ENCODE data around the gene USP6NL. TPM values are rescaled to one million over a fixed set of nuclear protein-coding genes. Genes with fewer than 3 reads are reported as not detected.

USP6NL gene
- total and polyA plus RNA-seq, 2 of the 8 experiments (the other 6 are each of a cell fraction or from before 2014, with no cell fraction given) = 10.9 to 28.8 TPM

DNA sequence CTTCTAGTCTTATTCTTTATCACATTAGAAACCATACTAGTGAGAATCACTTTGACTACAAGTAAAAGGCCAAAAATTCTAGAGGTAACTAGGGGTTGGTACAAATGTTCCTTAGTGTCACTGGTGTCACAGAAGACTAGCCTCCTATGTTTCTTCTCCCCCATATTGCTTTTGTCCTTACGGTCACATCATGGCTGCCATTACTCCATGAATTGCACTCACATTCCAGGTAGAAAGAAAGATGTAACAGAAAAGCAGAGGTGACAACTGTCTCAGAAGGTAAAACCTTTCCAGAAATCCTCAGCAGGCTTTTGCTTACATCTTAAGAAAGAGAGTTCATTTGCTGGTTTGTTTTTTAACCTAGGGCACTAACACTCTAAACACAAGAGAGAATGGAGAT, 42.9 kb downstream of the USP6NL start:
- H3K23ac ChIP-seq (ENCODE audit: insufficient read length) = no peak overlapping the region
- no peak overlapping the region for H3K18ac ChIP-seq (ENCODE audit: extremely low read depth, low read length)
- H3K4me2 ChIP-seq (ENCODE audit: insufficient read depth in 1 of 2, low read depth in 2 of 2, low read length in 2 of 2) = no peak overlapping the region
- H4K8ac ChIP-seq (ENCODE audit: extremely low read depth, insufficient read depth, low read length) = no peak overlapping the region
- H4K20me1 ChIP-seq (replicated peaks in 1 of 2; ENCODE audit: control insufficient read depth in 1 of 2, insufficient read depth in 2 of 2, low read length in 2 of 2) = peaks cover 4 to 12% of the 10 kb centered on the region in 2 experiments
- H3K79me2 ChIP-seq (ENCODE audit: control insufficient read depth in 1 of 2, insufficient read depth in 2 of 2, low read length in 2 of 2) = peaks cover 9 to 94% of the 10 kb centered on the region in 2 experiments
- no peak overlapping the region for H2AFZ ChIP-seq (ENCODE audit: low read length)
- no peak overlapping the region for H3K14ac ChIP-seq (ENCODE audit: insufficient read length)
- peaks cover 0 to 6% (median 0%) of the 10 kb centered on the region in 4 experiments; a peak in 1 of 7 replicates for H3K4me1 ChIP-seq (replicated peaks in 1 of 4; ENCODE audit: control insufficient read depth in 3 of 4, insufficient read depth in 4 of 4, low read length in 3 of 4)
- H3K36me3 ChIP-seq (ENCODE audit: control insufficient read depth in 2 of 4, insufficient read depth in 4 of 4, low read length in 3 of 4) = no peaks in the 10 kb centered on the region
- H3K4me3 ChIP-seq (ENCODE audit: extremely low read depth in 1 of 4, insufficient read depth in 2 of 4, low read depth in 3 of 4, low read length in 4 of 4) = no peak overlapping the region
- H2AK5ac ChIP-seq (ENCODE audit: low read depth, low read length) = no peak overlapping the region
- 75% methylated on average over 1 of the region's 1 CpG; no CpG with 5 or more reads in 1 of the 2 experiments for WGBS, 2 experiments (ENCODE audit: extremely low coverage in 1 of 2, insufficient coverage in 1 of 2, insufficient read length in 1 of 2, insufficient replicate concordance in 2 of 2, low coverage in 1 of 2, low lambda C conversion rate in 2 of 2, missing lambda C conversion rate in 1 of 2)
- DNase-seq (ENCODE audit: low read depth in 1 of 2, low spot score in 2 of 2) (no peak), FAIRE-seq (no peak)
- no peak overlapping the region for H3K27ac ChIP-seq (ENCODE audit: low read depth, low read length)
- H3K27me3 ChIP-seq (replicated peaks in 1 of 4; ENCODE audit: control insufficient read depth in 3 of 4, extremely low read depth in 1 of 4, insufficient read depth in 3 of 4, low read length in 3 of 4) = no peaks in the 10 kb centered on the region
- H2BK12ac ChIP-seq (ENCODE audit: low read depth, low read length) = no peak overlapping the region
- H3K56ac ChIP-seq (replicated peaks; ENCODE audit: insufficient read length, low read depth, low read length) = no peak overlapping the region
- no peak overlapping the region for H2BK5ac ChIP-seq (ENCODE audit: low read depth, low read length)
- H3K9ac ChIP-seq (replicated peaks in 1 of 4; ENCODE audit: extremely low read depth in 1 of 4, low read depth in 3 of 4, low read length in 3 of 4) = no peak overlapping the region
- H3K4ac ChIP-seq (replicated peaks; ENCODE audit: insufficient read length, low read depth, low read length) = no peak overlapping the region
- ChIA-PET POLR2A (ENCODE audit: partially characterized antibody) (no interaction called here), CTCF (ENCODE audit: partially characterized antibody) (no interaction called here)
- H3K9me3 ChIP-seq (ENCODE audit: insufficient read depth in 2 of 2, low read depth in 1 of 2, low read length in 1 of 2) = no peaks in the 10 kb centered on the region
- no peaks in the 10 kb centered on the region; the same call in 1 of the 2 replicates for H3K79me1 ChIP-seq (ENCODE audit: low read depth, low read length)
- TF ChIP-seq KDM1A (IDR thresholded peaks at IDR 0.05; ENCODE audit: borderline replicate concordance, low read length) (0 out of 2 replicates have a peak, but pooled peaks have one; percentile 40), RBBP5 (IDR thresholded peaks at IDR 0.05; ENCODE audit: borderline replicate concordance, low read depth, low read length) (no peak)
- H3K23me2 ChIP-seq (ENCODE audit: low read depth, low read length) = no peaks in the 10 kb centered on the region
- H2BK120ac ChIP-seq (replicated peaks; ENCODE audit: low read depth, low read length) = no peak overlapping the region
- no peak overlapping the region for H2BK20ac ChIP-seq (ENCODE audit: low read length)
- H4K91ac ChIP-seq (replicated peaks; ENCODE audit: insufficient read length, low read length) = no peak overlapping the region
- no peak overlapping the region for H2BK15ac ChIP-seq (ENCODE audit: low read length)
- H4K5ac ChIP-seq (ENCODE audit: insufficient read length, low read depth, low read length) = no peak overlapping the region
